HL-60 (cell line): Measurements from ENCODE around the gene ZNF316.

Experiments
- CTCF ChIP-seq: IDR thresholded peaks from one replicate; pipeline ENCODE4 v1.5.1; 2011; ENCODE audit warnings: low read length, control low read depth, inconsistent platforms; ENCODE audit not compliant: insufficient read depth
- POLR2AphosphoS5 ChIP-seq: IDR thresholded peaks from 2 replicates; pipeline ENCODE4 v1.6.1; 2012; ENCODE audit warnings: low read depth

- TF ChIP-seq CTCF (no peak), POLR2AphosphoS5 (no peak)
Measured at GRCh38 chr7:6622134-6622710, 14.9 kb upstream of the ZNF316 start.
